ENCODE data around the gene ACOT13. TPM values are rescaled to one million over a fixed set of nuclear protein-coding genes. Genes with fewer than 3 reads are reported as not detected.
A peak's percentile ranks its signal among the peaks of the same experiment; 100 is the strongest.

The ACOT13 gene
- total and polyA plus RNA-seq, 2 of the 8 experiments (the other 6 are each of a cell fraction or from before 2014, with no cell fraction given): 27.6 to 40.6 TPM

DNA sequence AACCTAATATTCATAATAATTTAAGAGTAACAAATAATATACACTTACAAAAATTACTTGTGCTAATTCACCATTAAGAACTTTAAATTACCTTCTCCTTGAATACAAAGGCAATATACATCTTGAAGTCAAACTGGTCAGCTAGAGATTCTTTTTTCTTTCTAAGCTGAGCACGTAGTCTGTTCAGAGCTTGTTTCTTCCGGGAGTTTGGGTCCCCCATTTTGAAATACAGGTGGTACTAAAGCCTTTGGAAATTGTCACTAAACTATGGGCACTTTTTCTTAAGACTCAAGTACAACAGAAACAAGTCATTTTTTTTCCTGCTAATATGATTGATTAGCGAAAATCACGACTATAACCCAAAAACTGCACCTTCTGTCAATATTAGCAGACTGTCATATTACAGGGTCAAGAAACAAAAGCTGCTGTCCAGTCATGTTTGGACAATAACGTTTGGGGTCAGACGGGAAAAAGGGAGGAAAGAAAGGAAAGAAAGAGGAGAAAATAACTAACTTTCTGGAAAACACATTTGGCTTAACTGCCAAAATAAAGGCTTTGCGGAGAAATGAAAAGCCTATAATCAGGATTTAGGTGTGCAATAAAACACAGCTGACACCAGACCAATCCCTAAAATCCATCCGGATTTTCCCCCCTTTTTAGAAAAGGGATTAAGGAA lies 51.7 kb downstream of the ACOT13 start:
- Histone ChIP-seq H2BK15ac (ENCODE audit: low read length) (no peak overlapping the region), H3K27me3 (replicated peaks in 1 of 4; ENCODE audit: control insufficient read depth in 3 of 4, extremely low read depth in 1 of 4, insufficient read depth in 3 of 4, low read length in 3 of 4) (no peaks in the 10 kb centered on the region), H2BK120ac (replicated peaks; ENCODE audit: low read depth, low read length) (no peak overlapping the region), H3K9ac (replicated peaks in 1 of 4; ENCODE audit: extremely low read depth in 1 of 4, low read depth in 3 of 4, low read length in 3 of 4) (peak overlapping the region in 3 of 4 experiments; percentile 40 to 97 (median 64); a peak in 6 of 7 replicates), H3K4me3 (ENCODE audit: extremely low read depth in 1 of 4, insufficient read depth in 2 of 4, low read depth in 3 of 4, low read length in 4 of 4) (peak overlapping the region; percentile 92 to 95 (median 92); a peak in 7 of 8 replicates), H2AFZ (ENCODE audit: low read length) (no peak overlapping the region), H4K91ac (replicated peaks; ENCODE audit: insufficient read length, low read length) (no peak overlapping the region), H3K79me1 (ENCODE audit: low read depth, low read length) (no peaks in the 10 kb centered on the region), H4K20me1 (replicated peaks in 1 of 2; ENCODE audit: control insufficient read depth in 1 of 2, insufficient read depth in 2 of 2, low read length in 2 of 2) (peaks cover 14 to 15% of the 10 kb centered on the region in 2 experiments), H3K14ac (ENCODE audit: insufficient read length) (no peak overlapping the region), H3K56ac (replicated peaks; ENCODE audit: insufficient read length, low read depth, low read length) (no peak overlapping the region), H4K5ac (ENCODE audit: insufficient read length, low read depth, low read length) (no peak overlapping the region), H3K18ac (ENCODE audit: extremely low read depth, low read length) (no peak overlapping the region), H2BK5ac (ENCODE audit: low read depth, low read length) (no peak overlapping the region), H3K4me2 (ENCODE audit: insufficient read depth in 1 of 2, low read depth in 2 of 2, low read length in 2 of 2) (peak overlapping the region; percentile 79 to 96), H3K36me3 (ENCODE audit: control insufficient read depth in 2 of 4, insufficient read depth in 4 of 4, low read length in 3 of 4) (peaks cover 12 to 44% (median 23%) of the 10 kb centered on the region in 4 experiments), H3K79me2 (ENCODE audit: control insufficient read depth in 1 of 2, insufficient read depth in 2 of 2, low read length in 2 of 2) (peaks cover 20 to 70% of the 10 kb centered on the region in 2 experiments), H3K23ac (ENCODE audit: insufficient read length) (no peak overlapping the region), H3K9me3 (ENCODE audit: insufficient read depth in 2 of 2, low read depth in 1 of 2, low read length in 1 of 2) (no peaks in the 10 kb centered on the region), H2BK20ac (ENCODE audit: low read length) (no peak overlapping the region), H4K8ac (ENCODE audit: extremely low read depth, insufficient read depth, low read length) (no peak overlapping the region), H3K4me1 (replicated peaks in 1 of 4; ENCODE audit: control insufficient read depth in 3 of 4, insufficient read depth in 4 of 4, low read length in 3 of 4) (peaks cover 0 to 3% (median 0%) of the 10 kb centered on the region in 4 experiments; a peak in 1 of 7 replicates), H3K23me2 (ENCODE audit: low read depth, low read length) (peaks cover 5% of the 10 kb centered on the region; the same call in 1 of the 2 replicates), H2AK5ac (ENCODE audit: low read depth, low read length) (no peak overlapping the region), H2BK12ac (ENCODE audit: low read depth, low read length) (no peak overlapping the region), H3K27ac (ENCODE audit: low read depth, low read length) (peak overlapping the region; percentile 64; the same call in 1 of the 2 replicates), H3K4ac (replicated peaks; ENCODE audit: insufficient read length, low read depth, low read length) (no peak overlapping the region)
- ChIA-PET POLR2A (ENCODE audit: partially characterized antibody) (interaction anchor here (0.6 to 3.7 kb wide), 10 partner anchors 8 to 203 kb away, joined by 3 to 31 read pairs (median 4); partner anchors contain the start of gene KIAA0319), CTCF (ENCODE audit: partially characterized antibody) (interaction anchor here (1.3 to 2.0 kb wide), 2 partner anchors 11 to 34 kb away, joined by 3 to 5 read pairs; no protein-coding TSS in a partner anchor)
- no peak for TF ChIP-seq EGR1 (IDR thresholded peaks at IDR 0.05; ENCODE audit: borderline replicate concordance, low read depth, low read length)
- no peak for TF ChIP-seq CEBPB (IDR thresholded peaks at IDR 0.05; ENCODE audit: low read depth, low read length)
- no peak for TF ChIP-seq POU5F1 (IDR thresholded peaks at IDR 0.05; ENCODE audit: low read depth, low read length)
- no peak for TF ChIP-seq RFX5 (IDR thresholded peaks at IDR 0.05; ENCODE audit: borderline replicate concordance, low read depth, low read length)
- no peak for TF ChIP-seq SRF (IDR thresholded peaks at IDR 0.05; ENCODE audit: low read depth, low read length)
- FAIRE-seq (no peak), DNase-seq (ENCODE audit: low read depth in 1 of 2, low spot score in 2 of 2) (no peak)
- 55% methylated on average over 8 of the region's 8 CpGs; no CpG with 5 or more reads in 1 of the 2 experiments for WGBS, 2 experiments (ENCODE audit: extremely low coverage in 1 of 2, insufficient coverage in 1 of 2, insufficient read length in 1 of 2, insufficient replicate concordance in 2 of 2, low coverage in 1 of 2, low lambda C conversion rate in 2 of 2, missing lambda C conversion rate in 1 of 2)
